ENCODE results near the gene SLC46A1.

DNA sequence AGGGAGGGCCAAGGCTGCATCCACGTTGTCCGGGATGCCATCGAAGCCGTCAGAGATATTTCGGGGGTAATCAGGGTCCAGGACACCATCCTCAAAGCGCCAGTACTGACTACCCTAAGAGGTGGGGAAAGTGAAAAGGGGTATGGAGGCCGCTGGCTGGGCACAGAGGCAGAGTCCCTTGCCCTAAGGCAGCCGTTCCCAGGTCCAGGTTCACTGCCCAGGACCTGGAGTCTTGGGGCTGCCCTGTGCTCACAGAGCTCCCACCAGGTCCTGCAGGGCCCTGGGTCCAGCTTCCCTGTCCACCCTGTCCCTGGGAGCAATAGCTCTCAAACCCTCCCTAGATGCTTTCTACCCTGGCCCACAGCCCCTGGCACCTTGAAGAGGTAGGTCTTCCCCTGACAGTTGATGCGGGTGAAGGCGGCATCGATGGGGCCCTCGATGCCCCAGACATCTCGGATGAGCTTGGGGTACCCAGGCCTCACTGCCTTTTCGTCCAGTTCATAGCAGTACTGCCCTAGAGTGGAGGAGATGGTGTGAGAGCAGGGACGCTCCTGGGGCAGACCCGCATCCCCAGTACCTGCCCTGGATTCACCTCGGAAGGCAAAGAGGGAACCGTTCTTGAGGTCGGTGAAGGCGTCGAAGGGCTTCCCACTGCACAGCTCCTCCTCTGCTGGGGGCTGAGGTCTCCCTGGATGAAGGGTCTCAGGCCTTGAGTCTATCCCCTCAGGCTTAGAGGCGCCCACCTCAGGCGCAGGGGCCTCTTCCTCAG is 36.9 kb downstream of the SLC46A1 start:
- TF ChIP-seq, protein P1, sequence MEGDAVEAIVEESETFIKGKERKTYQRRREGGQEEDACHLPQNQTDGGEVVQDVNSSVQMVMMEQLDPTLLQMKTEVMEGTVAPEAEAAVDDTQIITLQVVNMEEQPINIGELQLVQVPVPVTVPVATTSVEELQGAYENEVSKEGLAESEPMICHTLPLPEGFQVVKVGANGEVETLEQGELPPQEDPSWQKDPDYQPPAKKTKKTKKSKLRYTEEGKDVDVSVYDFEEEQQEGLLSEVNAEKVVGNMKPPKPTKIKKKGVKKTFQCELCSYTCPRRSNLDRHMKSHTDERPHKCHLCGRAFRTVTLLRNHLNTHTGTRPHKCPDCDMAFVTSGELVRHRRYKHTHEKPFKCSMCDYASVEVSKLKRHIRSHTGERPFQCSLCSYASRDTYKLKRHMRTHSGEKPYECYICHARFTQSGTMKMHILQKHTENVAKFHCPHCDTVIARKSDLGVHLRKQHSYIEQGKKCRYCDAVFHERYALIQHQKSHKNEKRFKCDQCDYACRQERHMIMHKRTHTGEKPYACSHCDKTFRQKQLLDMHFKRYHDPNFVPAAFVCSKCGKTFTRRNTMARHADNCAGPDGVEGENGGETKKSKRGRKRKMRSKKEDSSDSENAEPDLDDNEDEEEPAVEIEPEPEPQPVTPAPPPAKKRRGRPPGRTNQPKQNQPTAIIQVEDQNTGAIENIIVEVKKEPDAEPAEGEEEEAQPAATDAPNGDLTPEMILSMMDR (IDR thresholded peaks at IDR 0.05), result no peak
- no peak for TF ChIP-seq POLR2A (IDR thresholded peaks at IDR 0.05)
